HEK293 (cell line): ENCODE data around the gene DDX47.

Experiments used
- CTCF ChIA-PET: fragments of 350-600 bp; formaldehyde crosslinking; extraction: SDS; loops from one replicate; lab custom pipeline; 2021; ENCODE audit warnings: antibody characterized with exemption; lab: Yijun Ruan, JAX
- POLR2A ChIA-PET: fragments of 300-600 bp; formaldehyde crosslinking; extraction: SDS; loops from one replicate; lab custom pipeline; 2020; ENCODE audit warnings: antibody characterized with exemption, inconsistent platforms; lab: Yijun Ruan, JAX
- H3K27ac ChIP-seq: fragments of 200-500 bp; sonication (Bioruptor generic); 2 replicates; pipeline ENCODE4 v1.5.1; 2014; ENCODE audit warnings: low read depth, low read length, control low read depth, inconsistent platforms; ENCODE audit errors: extremely low read depth
- H3K36me3 ChIP-seq, 2 experiments: fragments of 200-500 bp in 1 of 2; sonication (Bioruptor generic) in 1 of 2; 1 replicate in 1 of 2; 2 replicates in 1 of 2; pipeline ENCODE4 v1.5.1; 2014 to 2017; ENCODE audit warnings: inconsistent platforms in 2 of 2, low read length in 2 of 2; ENCODE audit not compliant: control insufficient read depth in 2 of 2, insufficient read depth in 1 of 2
- H3K4me1 ChIP-seq: fragments of 200-500 bp; sonication (Bioruptor generic); 2 replicates; pipeline ENCODE4 v1.5.1; 2014; ENCODE audit warnings: mild to moderate bottlenecking, low read length, inconsistent platforms; ENCODE audit not compliant: control insufficient read depth, insufficient read depth
- H3K4me3 ChIP-seq: 2 replicates; pipeline ENCODE4 v1.5.1; 2011; ENCODE audit warnings: low read depth, mild to moderate bottlenecking, control low read depth, low read length, moderate library complexity
- H3K9me3 ChIP-seq: fragments of 200-500 bp; sonication (Bioruptor generic); 2 replicates; pipeline ENCODE4 v1.5.1; 2014; ENCODE audit warnings: low read depth, low read length, inconsistent platforms; ENCODE audit not compliant: control insufficient read depth, insufficient read depth
- FEZF1 ChIP-seq: fragments of 450-650 bp; formaldehyde crosslinking; IDR thresholded peaks from 2 replicates; pipeline ENCODE4 v1.5.1; 2016; ENCODE audit warnings: missing biosample characterization, missing genetic modification characterization
- GLI2 ChIP-seq: fragments of 450-650 bp; formaldehyde crosslinking; IDR thresholded peaks from 2 replicates; pipeline ENCODE4; 2017; ENCODE audit warnings: missing biosample characterization, missing genetic modification characterization, low read depth, borderline replicate concordance
- GLIS1 ChIP-seq: fragments of 450-650 bp; formaldehyde crosslinking; IDR thresholded peaks from 2 replicates; pipeline ENCODE4 v1.5.1; 2016; ENCODE audit warnings: missing biosample characterization, missing genetic modification characterization
- HOXA7 ChIP-seq: sonication (generic); formaldehyde crosslinking; IDR thresholded peaks from 2 replicates; pipeline ENCODE4 v1.8.1; 2022; ENCODE audit warnings: missing genetic modification reagents, borderline replicate concordance
- KLF1 ChIP-seq: fragments of 450-650 bp; formaldehyde crosslinking; IDR thresholded peaks from 2 replicates; pipeline ENCODE4 v1.5.1; 2016; ENCODE audit warnings: missing biosample characterization, missing genetic modification characterization
- KLF10 ChIP-seq: fragments of 450-650 bp; IDR thresholded peaks from 2 replicates; pipeline ENCODE4 v1.5.1; 2018; ENCODE audit warnings: missing biosample characterization, mild to moderate bottlenecking, missing genetic modification characterization
- KLF8 ChIP-seq: fragments of 450-650 bp; formaldehyde crosslinking; IDR thresholded peaks from 2 replicates; pipeline ENCODE4 v1.5.1; 2016; ENCODE audit warnings: missing biosample characterization, missing genetic modification characterization
- KLF9 ChIP-seq: fragments of 450-650 bp; formaldehyde crosslinking; IDR thresholded peaks from 2 replicates; pipeline ENCODE4 v1.5.1; 2016; ENCODE audit warnings: missing biosample characterization, missing genetic modification characterization, low read depth
- PRDM1 ChIP-seq: fragments of 450-650 bp; formaldehyde crosslinking; IDR thresholded peaks from 2 replicates; pipeline ENCODE4; 2016; ENCODE audit warnings: missing biosample characterization, missing genetic modification characterization
- SP2 ChIP-seq: fragments of 450-650 bp; formaldehyde crosslinking; IDR thresholded peaks from 2 replicates; pipeline ENCODE4 v1.5.1; 2016; ENCODE audit warnings: missing biosample characterization, missing genetic modification characterization
- SP7 ChIP-seq: fragments of 450-650 bp; formaldehyde crosslinking; IDR thresholded peaks from 2 replicates; pipeline ENCODE4 v1.5.1; 2016; ENCODE audit warnings: missing biosample characterization, missing genetic modification characterization
- ZBTB21 ChIP-seq: fragments of 450-650 bp; formaldehyde crosslinking; IDR thresholded peaks from 2 replicates; pipeline ENCODE4 v1.5.1; 2017; ENCODE audit warnings: missing biosample characterization, missing genetic modification characterization
- ZBTB7A ChIP-seq: fragments of 450-650 bp; formaldehyde crosslinking; IDR thresholded peaks from 2 replicates; pipeline ENCODE4 v1.5.1; 2016; ENCODE audit warnings: low read depth, missing biosample characterization, missing genetic modification characterization
- ZBTB8A ChIP-seq: fragments of 450-650 bp; formaldehyde crosslinking; IDR thresholded peaks from 2 replicates; pipeline ENCODE4 v1.5.1; 2016; ENCODE audit warnings: missing biosample characterization, missing genetic modification characterization
- ZEB2 ChIP-seq: fragments of 450-650 bp; formaldehyde crosslinking; IDR thresholded peaks from 2 replicates; pipeline ENCODE4 v1.5.1; 2016; ENCODE audit warnings: missing biosample characterization, missing genetic modification characterization
- ZFP37 ChIP-seq: fragments of 450-650 bp; formaldehyde crosslinking; IDR thresholded peaks from 2 replicates; pipeline ENCODE4 v1.5.1; 2016; ENCODE audit warnings: missing biosample characterization, missing genetic modification characterization
- ZNF155 ChIP-seq: fragments of 450-650 bp; formaldehyde crosslinking; IDR thresholded peaks from 2 replicates; pipeline ENCODE4 v1.5.1; 2016; ENCODE audit warnings: missing biosample characterization, missing genetic modification characterization
- ZNF18 ChIP-seq: fragments of 450-650 bp; formaldehyde crosslinking; IDR thresholded peaks from 2 replicates; pipeline ENCODE4 v1.5.1; 2016; ENCODE audit warnings: missing biosample characterization, missing genetic modification characterization
- ZNF2 ChIP-seq: fragments of 450-650 bp; formaldehyde crosslinking; IDR thresholded peaks from 2 replicates; pipeline ENCODE4 v1.5.1; 2016; ENCODE audit warnings: missing biosample characterization, missing genetic modification characterization
- ZNF266 ChIP-seq: fragments of 450-650 bp; formaldehyde crosslinking; IDR thresholded peaks from 2 replicates; pipeline ENCODE4 v1.5.1; 2016; ENCODE audit warnings: missing biosample characterization, missing genetic modification characterization, low read depth
- ZNF404 ChIP-seq: fragments of 450-650 bp; formaldehyde crosslinking; IDR thresholded peaks from 2 replicates; pipeline ENCODE4 v1.5.1; 2017; ENCODE audit warnings: missing biosample characterization, missing genetic modification characterization
- ZNF48 ChIP-seq: fragments of 450-650 bp; formaldehyde crosslinking; IDR thresholded peaks from 2 replicates; pipeline ENCODE4 v1.5.1; 2016; ENCODE audit warnings: missing biosample characterization, missing genetic modification characterization
- ZNF600 ChIP-seq: fragments of 450-650 bp; formaldehyde crosslinking; IDR thresholded peaks from 2 replicates; pipeline ENCODE4 v1.5.1; 2016; ENCODE audit warnings: missing biosample characterization, missing genetic modification characterization
- ZNF623 ChIP-seq: fragments of 450-650 bp; formaldehyde crosslinking; IDR thresholded peaks from 2 replicates; pipeline ENCODE4 v1.5.1; 2016; ENCODE audit warnings: missing biosample characterization, missing genetic modification characterization
- ZNF785 ChIP-seq: fragments of 450-650 bp; formaldehyde crosslinking; IDR thresholded peaks from 2 replicates; pipeline ENCODE4 v1.5.1; 2016; ENCODE audit warnings: missing biosample characterization, missing genetic modification characterization
- ZNF843 ChIP-seq: fragments of 450-650 bp; formaldehyde crosslinking; IDR thresholded peaks from 2 replicates; pipeline ENCODE4 v1.5.1; 2016; ENCODE audit warnings: missing biosample characterization, missing genetic modification characterization
- ZSCAN16 ChIP-seq: fragments of 450-650 bp; formaldehyde crosslinking; IDR thresholded peaks from 2 replicates; pipeline ENCODE4 v1.5.1; 2016; ENCODE audit warnings: missing biosample characterization, missing genetic modification characterization
- TF ChIP-seq, protein P1 (sequence below): fragments of 450-650 bp; formaldehyde crosslinking; IDR thresholded peaks from 2 replicates; pipeline ENCODE4 v1.5.1; 2017; ENCODE audit warnings: missing biosample characterization, missing genetic modification characterization
- TF ChIP-seq, protein P2 (sequence below): fragments of 450-650 bp; formaldehyde crosslinking; optimal IDR thresholded peaks from 2 replicates; pipeline ENCODE3; 2016; ENCODE audit warnings: missing biosample characterization, mild to moderate bottlenecking, missing genetic modification characterization
- TF ChIP-seq, protein P3 (sequence below): fragments of 450-650 bp; formaldehyde crosslinking; IDR thresholded peaks from 2 replicates; pipeline ENCODE4 v1.5.1; 2016; ENCODE audit warnings: missing biosample characterization, missing genetic modification characterization, low read depth
- TF ChIP-seq, protein P4 (sequence below): fragments of 450-650 bp; formaldehyde crosslinking; IDR thresholded peaks from 2 replicates; pipeline ENCODE4 v1.5.1; 2016; ENCODE audit warnings: missing biosample characterization, missing genetic modification characterization

The DDX47 gene

GRCh38 chr12:12784911-12785814 is 28.0 kb upstream of the DDX47 start, which contains the start of gene APOLD1:
Gene APOLD1, plus strand, starts transcription at chr12:12785659. Its CDS starts 33 bp downstream, at chr12:12785692.
- Histone ChIP-seq H3K4me3 (peak within 1 kb of the TSS; percentile 44; the same call in 1 of the 2 replicates), H3K27ac (peak within 1 kb of the TSS; percentile 72; the same call in 1 of the 2 replicates), H3K36me3 (no peaks in the 10 kb centered on the region), H3K9me3 (no peaks in the 10 kb centered on the region), H3K4me1 (peaks cover 19% of the 10 kb centered on the region)
- CTCF ChIA-PET, result interaction anchor here (0.7 to 1.2 kb wide), 2 partner anchors 35 to 49 kb away, joined by 3 read pairs; no protein-coding TSS in a partner anchor
- POLR2A ChIA-PET, result no interaction called here
- TF ChIP-seq, protein P1, sequence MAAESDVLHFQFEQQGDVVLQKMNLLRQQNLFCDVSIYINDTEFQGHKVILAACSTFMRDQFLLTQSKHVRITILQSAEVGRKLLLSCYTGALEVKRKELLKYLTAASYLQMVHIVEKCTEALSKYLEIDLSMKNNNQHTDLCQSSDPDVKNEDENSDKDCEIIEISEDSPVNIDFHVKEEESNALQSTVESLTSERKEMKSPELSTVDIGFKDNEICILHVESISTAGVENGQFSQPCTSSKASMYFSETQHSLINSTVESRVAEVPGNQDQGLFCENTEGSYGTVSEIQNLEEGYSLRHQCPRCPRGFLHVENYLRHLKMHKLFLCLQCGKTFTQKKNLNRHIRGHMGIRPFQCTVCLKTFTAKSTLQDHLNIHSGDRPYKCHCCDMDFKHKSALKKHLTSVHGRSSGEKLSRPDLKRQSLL, result no peak
- 0 out of 2 replicates have a peak, but pooled peaks have one; percentile 2 for TF ChIP-seq FEZF1 (tag by site-specific recombination)
- TF ChIP-seq GLIS1 (tag by site-specific recombination), result no peak
- TF ChIP-seq HOXA7 (CRISPR knock-in tag), result no peak
- TF ChIP-seq ZNF843, result no peak
- TF ChIP-seq ZNF266, result no peak
- no peak for TF ChIP-seq ZNF18
- TF ChIP-seq ZNF2 (tag by site-specific recombination), result 0 out of 2 replicates have a peak, but pooled peaks have one; percentile 19
- TF ChIP-seq ZEB2 (tag by site-specific recombination), result 0 out of 2 replicates have a peak, but pooled peaks have one; percentile 40
- TF ChIP-seq ZNF404 (tag by site-specific recombination), result no peak
- TF ChIP-seq ZBTB21 (tag by site-specific recombination), result peak; percentile 86
- TF ChIP-seq ZBTB7A, result no peak
- peak; percentile 80 for TF ChIP-seq ZNF600 (tag by site-specific recombination)
- TF ChIP-seq ZBTB8A (tag by site-specific recombination), result no peak
- TF ChIP-seq ZNF785 (tag by site-specific recombination), result no peak
- 0 out of 2 replicates have a peak, but pooled peaks have one; percentile 34 for TF ChIP-seq KLF10 (tag by site-specific recombination)
- TF ChIP-seq, protein P2, sequence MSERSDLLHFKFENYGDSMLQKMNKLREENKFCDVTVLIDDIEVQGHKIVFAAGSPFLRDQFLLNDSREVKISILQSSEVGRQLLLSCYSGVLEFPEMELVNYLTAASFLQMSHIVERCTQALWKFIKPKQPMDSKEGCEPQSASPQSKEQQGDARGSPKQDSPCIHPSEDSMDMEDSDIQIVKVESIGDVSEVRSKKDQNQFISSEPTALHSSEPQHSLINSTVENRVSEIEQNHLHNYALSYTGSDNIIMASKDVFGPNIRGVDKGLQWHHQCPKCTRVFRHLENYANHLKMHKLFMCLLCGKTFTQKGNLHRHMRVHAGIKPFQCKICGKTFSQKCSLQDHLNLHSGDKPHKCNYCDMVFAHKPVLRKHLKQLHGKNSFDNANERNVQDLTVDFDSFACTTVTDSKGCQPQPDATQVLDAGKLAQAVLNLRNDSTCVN, result no peak
- no peak for TF ChIP-seq ZNF623 (tag by site-specific recombination)
- TF ChIP-seq SP2 (tag by site-specific recombination), result no peak; the same call in 1 of the 2 replicates
- no peak for TF ChIP-seq ZNF48 (tag by site-specific recombination)
- TF ChIP-seq GLI2, result no peak
- no peak for TF ChIP-seq ZNF155
- TF ChIP-seq SP7 (tag by site-specific recombination), result peak; percentile 74
- no peak for TF ChIP-seq ZSCAN16
- TF ChIP-seq, protein P3, sequence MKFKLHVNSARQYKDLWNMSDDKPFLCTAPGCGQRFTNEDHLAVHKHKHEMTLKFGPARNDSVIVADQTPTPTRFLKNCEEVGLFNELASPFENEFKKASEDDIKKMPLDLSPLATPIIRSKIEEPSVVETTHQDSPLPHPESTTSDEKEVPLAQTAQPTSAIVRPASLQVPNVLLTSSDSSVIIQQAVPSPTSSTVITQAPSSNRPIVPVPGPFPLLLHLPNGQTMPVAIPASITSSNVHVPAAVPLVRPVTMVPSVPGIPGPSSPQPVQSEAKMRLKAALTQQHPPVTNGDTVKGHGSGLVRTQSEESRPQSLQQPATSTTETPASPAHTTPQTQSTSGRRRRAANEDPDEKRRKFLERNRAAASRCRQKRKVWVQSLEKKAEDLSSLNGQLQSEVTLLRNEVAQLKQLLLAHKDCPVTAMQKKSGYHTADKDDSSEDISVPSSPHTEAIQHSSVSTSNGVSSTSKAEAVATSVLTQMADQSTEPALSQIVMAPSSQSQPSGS, result 0 out of 2 replicates have a peak, but pooled peaks have one; percentile 44
- TF ChIP-seq KLF1 (tag by site-specific recombination), result no peak
- TF ChIP-seq PRDM1 (tag by site-specific recombination), result 0 out of 2 replicates have a peak, but pooled peaks have one; percentile 42
- TF ChIP-seq KLF9 (tag by site-specific recombination), result peak; percentile 48; the same call in 1 of the 2 replicates
- no peak for TF ChIP-seq ZFP37 (tag by site-specific recombination)
- TF ChIP-seq, protein P4, sequence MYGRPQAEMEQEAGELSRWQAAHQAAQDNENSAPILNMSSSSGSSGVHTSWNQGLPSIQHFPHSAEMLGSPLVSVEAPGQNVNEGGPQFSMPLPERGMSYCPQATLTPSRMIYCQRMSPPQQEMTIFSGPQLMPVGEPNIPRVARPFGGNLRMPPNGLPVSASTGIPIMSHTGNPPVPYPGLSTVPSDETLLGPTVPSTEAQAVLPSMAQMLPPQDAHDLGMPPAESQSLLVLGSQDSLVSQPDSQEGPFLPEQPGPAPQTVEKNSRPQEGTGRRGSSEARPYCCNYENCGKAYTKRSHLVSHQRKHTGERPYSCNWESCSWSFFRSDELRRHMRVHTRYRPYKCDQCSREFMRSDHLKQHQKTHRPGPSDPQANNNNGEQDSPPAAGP (tag by site-specific recombination), result 0 out of 2 replicates have a peak, but pooled peaks have one; percentile 9
- TF ChIP-seq KLF8, result no peak
